ENCODE measurements around the gene TBL1XR1. TPM values are rescaled to one million over a fixed set of nuclear protein-coding genes. Genes with fewer than 3 reads are reported as not detected.

TBL1XR1 gene
- total RNA-seq, 1 donor from 2014 or later = 275 TPM

GRCh38 chr3:177041021-177041729, 156.1 kb downstream of the TBL1XR1 start:
- H3K27ac Mint-ChIP-seq = no peak overlapping the region
- H3K9me3 Mint-ChIP-seq = no peaks in the 10 kb centered on the region
- Histone ChIP-seq H3K36me3 (peaks cover 7% of the 10 kb centered on the region), H3K27me3 (no peaks in the 10 kb centered on the region), H3K27ac (no peak overlapping the region), H3F3A (ENCODE audit: low read depth) (no peaks in the 10 kb centered on the region), H2AFZ (replicated peaks) (no peak overlapping the region), H4K20me1 (ENCODE audit: low read depth) (no peaks in the 10 kb centered on the region), H3K79me2 (ENCODE audit: low read depth) (peaks cover 30% of the 10 kb centered on the region), H3K4me2 (no peak overlapping the region), H3K4me3 (no peak overlapping the region), H3K4me1 (no peaks in the 10 kb centered on the region), H3K9me3 (ENCODE audit: low read depth) (no peaks in the 10 kb centered on the region), H3K9ac (no peak overlapping the region)
- DNase-seq (ENCODE audit: low spot score) = no peak
- H3K4me3 Mint-ChIP-seq = no peak overlapping the region
- peaks cover 42% of the 10 kb centered on the region for H3K36me3 Mint-ChIP-seq
- H3K4me1 Mint-ChIP-seq = no peaks in the 10 kb centered on the region
- no peak for TF ChIP-seq EZH2 (IDR thresholded peaks at IDR 0.05)
- no peak for TF ChIP-seq EZH2phosphoT487 (IDR thresholded peaks at IDR 0.05)
- TF ChIP-seq CTCF (IDR thresholded peaks at IDR 0.05) = no peak
- no peaks in the 10 kb centered on the region for H3K27me3 Mint-ChIP-seq (ENCODE audit: insufficient read depth, low read depth)

- Mint-ChIP-seq H3K36me3 (peaks cover 45% of the 10 kb centered on the region), H3K27ac (no peak overlapping the region), H3K27me3 (ENCODE audit: insufficient read depth, low read depth) (peaks cover 3% of the 10 kb centered on the region), H3K9me3 (no peaks in the 10 kb centered on the region), H3K4me1 (no peaks in the 10 kb centered on the region), H3K4me3 (no peak overlapping the region)
- Histone ChIP-seq H3K4me2 (no peak overlapping the region), H3K36me3 (no peaks in the 10 kb centered on the region), H4K20me1 (ENCODE audit: low read depth) (no peaks in the 10 kb centered on the region), H3K4me1 (no peaks in the 10 kb centered on the region), H3K4me3 (no peak overlapping the region), H3K9me3 (ENCODE audit: low read depth) (no peaks in the 10 kb centered on the region), H3K9ac (no peak overlapping the region), H3K27me3 (no peaks in the 10 kb centered on the region), H3K79me2 (ENCODE audit: low read depth) (peaks cover 34% of the 10 kb centered on the region), H3K27ac (no peak overlapping the region), H3F3A (ENCODE audit: low read depth) (no peaks in the 10 kb centered on the region), H2AFZ (replicated peaks) (no peak overlapping the region)
- no peak for DNase-seq (ENCODE audit: low spot score)
- TF ChIP-seq EZH2 (IDR thresholded peaks at IDR 0.05) (no peak), CTCF (IDR thresholded peaks at IDR 0.05) (no peak), EZH2phosphoT487 (IDR thresholded peaks at IDR 0.05) (no peak)
Measured at GRCh38 chr3:177039490-177040274, 157.6 kb downstream of the TBL1XR1 start.

GRCh38 chr3:177037241-177037640, 160.0 kb downstream of the TBL1XR1 start:
- H3K4me3 Mint-ChIP-seq = no peak overlapping the region
- Histone ChIP-seq H4K20me1 (ENCODE audit: low read depth) (no peaks in the 10 kb centered on the region), H3K4me3 (no peak overlapping the region), H3F3A (ENCODE audit: low read depth) (no peaks in the 10 kb centered on the region), H3K4me1 (no peaks in the 10 kb centered on the region), H3K4me2 (no peak overlapping the region), H3K9ac (no peak overlapping the region), H3K9me3 (ENCODE audit: low read depth) (no peaks in the 10 kb centered on the region), H3K27me3 (no peaks in the 10 kb centered on the region), H2AFZ (replicated peaks) (no peak overlapping the region), H3K36me3 (peaks cover 11% of the 10 kb centered on the region), H3K79me2 (ENCODE audit: low read depth) (peaks cover 22% of the 10 kb centered on the region), H3K27ac (no peak overlapping the region)
- no peak for DNase-seq (ENCODE audit: low spot score)
- no peak overlapping the region for H3K27ac Mint-ChIP-seq
- no peak for TF ChIP-seq CTCF (IDR thresholded peaks at IDR 0.05)
- TF ChIP-seq EZH2phosphoT487 (IDR thresholded peaks at IDR 0.05) = no peak
- no peak for TF ChIP-seq EZH2 (IDR thresholded peaks at IDR 0.05)
- no peaks in the 10 kb centered on the region for H3K9me3 Mint-ChIP-seq
- H3K4me1 Mint-ChIP-seq = no peaks in the 10 kb centered on the region
- H3K27me3 Mint-ChIP-seq (ENCODE audit: insufficient read depth, low read depth) = peaks cover 3% of the 10 kb centered on the region
- H3K36me3 Mint-ChIP-seq = peaks cover 43% of the 10 kb centered on the region

Measured in neural progenitor cell (in vitro differentiated cells).